IMR-90 (cell line): Measurements from ENCODE around the gene ACOXL. TPM values are rescaled to one million over a fixed set of nuclear protein-coding genes. Genes with fewer than 3 reads are reported as not detected.

ENCODE experiments used
- ATAC-seq: fragments of 200-7000 bp; cut with Tn5 transposase; 2 replicates; pipeline ENCODE4 v1.9.1; 2020; ENCODE audit warnings: low read depth, mild to moderate bottlenecking, moderate library complexity
- BruUV-seq: library from RNA; stranded (reverse); fragments of 400-500 nt; replicated peaks from 2 replicates; lab custom pipeline; 2021; lab: Mats Ljungman, UMichigan
- CTCF ChIA-PET: fragments of 300-600 bp; formaldehyde crosslinking; extraction: SDS; loops from one replicate; lab custom pipeline; 2021; ENCODE audit warnings: antibody characterized with exemption; lab: Yijun Ruan, JAX
- POLR2A ChIA-PET: fragments of 300-600 bp; sonication (Branson Sonifier 250); formaldehyde crosslinking; loops from one replicate; lab custom pipeline; 2022; ENCODE audit warnings: antibody characterized with exemption; ENCODE audit not compliant: unreplicated experiment; lab: Charles Lee
- DNase-seq: peaks from one replicate; pipeline ENCODE4 v3.0.0; 2013
- H2AFZ ChIP-seq: replicated peaks from 2 replicates; pipeline ENCODE3; 2013; ENCODE audit warnings: low read length, mild to moderate bottlenecking; ENCODE audit not compliant: poor library complexity
- H2AK5ac ChIP-seq: 2 replicates; pipeline ENCODE4 v1.6.1; 2013; ENCODE audit warnings: low read depth, low read length, inconsistent platforms
- H2AK9ac ChIP-seq: replicated peaks from 2 replicates; pipeline ENCODE3; 2013; ENCODE audit warnings: mild to moderate bottlenecking, low read depth, low read length, moderate library complexity; ENCODE audit not compliant: poor library complexity
- H2BK120ac ChIP-seq: 2 replicates; pipeline ENCODE4 v1.6.1; 2013; ENCODE audit warnings: low read depth, low read length, inconsistent platforms
- H2BK15ac ChIP-seq: 3 replicates; pipeline ENCODE4 v1.6.1; 2013; ENCODE audit warnings: low read depth, low read length, inconsistent platforms
- H2BK20ac ChIP-seq: 2 replicates; pipeline ENCODE4 v1.6.1; 2013; ENCODE audit warnings: low read depth, mild to moderate bottlenecking, inconsistent platforms, low read length, moderate library complexity
- H2BK5ac ChIP-seq: 2 replicates; pipeline ENCODE4 v1.6.1; 2013; ENCODE audit warnings: mild to moderate bottlenecking, low read depth, low read length, inconsistent platforms; ENCODE audit not compliant: poor library complexity, severe bottlenecking
- H3K14ac ChIP-seq: replicated peaks from 2 replicates; pipeline ENCODE4 v1.6.1; 2013; ENCODE audit warnings: low read depth, low read length, inconsistent platforms
- H3K18ac ChIP-seq: 2 replicates; pipeline ENCODE4 v1.6.1; 2013; ENCODE audit warnings: low read depth, low read length, control low read depth
- H3K23ac ChIP-seq: 2 replicates; pipeline ENCODE4 v1.6.1; 2013; ENCODE audit warnings: low read depth, low read length, inconsistent platforms
- H3K27ac ChIP-seq: 2 replicates; pipeline ENCODE4 v1.5.1; 2013; ENCODE audit warnings: mild to moderate bottlenecking, control low read depth, low read length; ENCODE audit not compliant: insufficient read depth
- H3K27me3 ChIP-seq: 2 replicates; pipeline ENCODE4 v1.6.1; 2013; ENCODE audit warnings: low read length; ENCODE audit not compliant: control insufficient read depth, insufficient read depth
- H3K36me3 ChIP-seq: 2 replicates; pipeline ENCODE4 v1.6.1; 2013; ENCODE audit warnings: low read length, mixed read lengths; ENCODE audit not compliant: control insufficient read depth, insufficient read depth
- H3K4ac ChIP-seq: 2 replicates; pipeline ENCODE4 v1.6.1; 2013; ENCODE audit warnings: low read depth, low read length, inconsistent platforms
- H3K4me1 ChIP-seq: 2 replicates; pipeline ENCODE4 v1.6.1; 2013; ENCODE audit warnings: low read length, mixed read lengths; ENCODE audit not compliant: control insufficient read depth, insufficient read depth
- H3K4me2 ChIP-seq: 2 replicates; pipeline ENCODE4 v1.6.1; 2013; ENCODE audit warnings: low read depth, mild to moderate bottlenecking, control low read depth, low read length, moderate library complexity
- H3K4me3 ChIP-seq: 2 replicates; pipeline ENCODE4 v1.5.1; 2013; ENCODE audit warnings: low read depth, mild to moderate bottlenecking, control low read depth, low read length, moderate library complexity; ENCODE audit not compliant: insufficient read depth
- H3K56ac ChIP-seq: 2 replicates; pipeline ENCODE4 v1.6.1; 2013; ENCODE audit warnings: low read length, inconsistent platforms; ENCODE audit not compliant: insufficient read depth; ENCODE audit errors: extremely low read depth
- H3K79me1 ChIP-seq, 2 experiments: 2 replicates each; pipeline ENCODE4 v1.6.1; 2013; ENCODE audit warnings: low read length in 2 of 2, inconsistent platforms in 1 of 2, low read depth in 1 of 2
- H3K9ac ChIP-seq: 2 replicates; pipeline ENCODE4 v1.6.1; 2013; ENCODE audit warnings: low read depth, low read length, control low read depth
- H3K9me1 ChIP-seq: 2 replicates; pipeline ENCODE4 v1.6.1; 2013; ENCODE audit warnings: low read length, inconsistent platforms; ENCODE audit not compliant: insufficient read depth
- H3K9me3 ChIP-seq: 2 replicates; pipeline ENCODE4 v1.6.1; 2013; ENCODE audit warnings: low read length; ENCODE audit not compliant: control insufficient read depth, insufficient read depth
- H4K20me1 ChIP-seq: 2 replicates; pipeline ENCODE4 v1.6.1; 2013; ENCODE audit warnings: low read length, inconsistent platforms; ENCODE audit not compliant: insufficient read depth
- H4K5ac ChIP-seq: 2 replicates; pipeline ENCODE4 v1.6.1; 2013; ENCODE audit warnings: mild to moderate bottlenecking, low read depth, low read length, control low read depth
- H4K8ac ChIP-seq, 2 experiments: 2 replicates each; pipeline ENCODE4 v1.6.1; 2013; ENCODE audit warnings: low read depth in 2 of 2, low read length in 2 of 2, control low read depth in 1 of 2, inconsistent platforms in 1 of 2
- H4K91ac ChIP-seq: 2 replicates; pipeline ENCODE4 v1.6.1; 2013; ENCODE audit warnings: low read depth, low read length, inconsistent platforms; ENCODE audit not compliant: insufficient read depth
- BHLHE40 ChIP-seq: fragments of 150-350 bp; IDR thresholded peaks from 2 replicates; pipeline ENCODE4 v1.6.1; 2016; ENCODE audit warnings: mild to moderate bottlenecking, low read depth, low read length
- CEBPB ChIP-seq: IDR thresholded peaks from 2 replicates; pipeline ENCODE4 v1.6.1; 2012; ENCODE audit warnings: low read depth, low read length, improper control_type of control experiment
- CHD1 ChIP-seq: IDR thresholded peaks from 2 replicates; pipeline ENCODE4 v1.6.1; 2012; ENCODE audit warnings: low read depth, low read length, improper control_type of control experiment
- CTCF ChIP-seq: conservative IDR thresholded peaks from 2 replicates; pipeline ENCODE4 v1.5.1; 2012; ENCODE audit warnings: mild to moderate bottlenecking, low read depth, low read length, improper control_type of control experiment
- ELK1 ChIP-seq: fragments of 150-350 bp; IDR thresholded peaks from 2 replicates; pipeline ENCODE4 v1.6.1; 2016; ENCODE audit warnings: low read depth, mild to moderate bottlenecking, low read length, moderate library complexity, borderline replicate concordance
- FOS ChIP-seq: fragments of 150-350 bp; IDR thresholded peaks from 2 replicates; pipeline ENCODE4 v1.6.1; 2016; ENCODE audit warnings: low read depth, low read length
- MAFK ChIP-seq: IDR thresholded peaks from 2 replicates; pipeline ENCODE4 v1.6.1; 2012; ENCODE audit warnings: low read depth, low read length, improper control_type of control experiment
- MAZ ChIP-seq: IDR thresholded peaks from 2 replicates; pipeline ENCODE4 v1.6.1; 2012; ENCODE audit warnings: low read depth, mild to moderate bottlenecking, low read length, improper control_type of control experiment, moderate library complexity, borderline replicate concordance
- MXI1 ChIP-seq: IDR thresholded peaks from 2 replicates; pipeline ENCODE4 v1.6.1; 2012; ENCODE audit warnings: low read depth, mild to moderate bottlenecking, low read length, moderate library complexity, borderline replicate concordance
- NFE2L2 ChIP-seq: fragments of 150-350 bp; IDR thresholded peaks from 2 replicates; pipeline ENCODE4 v1.6.1; 2016; ENCODE audit warnings: low read depth, mild to moderate bottlenecking, low read length
- POLR2A ChIP-seq: IDR thresholded peaks from 2 replicates; pipeline ENCODE4 v1.6.1; 2012; ENCODE audit warnings: mild to moderate bottlenecking, low read depth, low read length
- RAD21 ChIP-seq: IDR thresholded peaks from 2 replicates; pipeline ENCODE4 v1.6.1; 2012; ENCODE audit warnings: low read length, improper control_type of control experiment
- RCOR1 ChIP-seq: IDR thresholded peaks from 2 replicates; pipeline ENCODE4 v1.6.1; 2012; ENCODE audit warnings: mild to moderate bottlenecking, low read length, improper control_type of control experiment; ENCODE audit not compliant: insufficient replicate concordance
- RFX5 ChIP-seq: IDR thresholded peaks from 2 replicates; pipeline ENCODE4 v1.8.0; 2012; ENCODE audit warnings: low read depth, mild to moderate bottlenecking, low read length, moderate library complexity
- SMC3 ChIP-seq: fragments of 150-350 bp; IDR thresholded peaks from 2 replicates; pipeline ENCODE4 v1.6.1; 2016; ENCODE audit warnings: low read depth, mild to moderate bottlenecking, antibody characterized with exemption, low read length, moderate library complexity
- USF2 ChIP-seq: fragments of 150-350 bp; IDR thresholded peaks from 2 replicates; pipeline ENCODE4 v1.6.1; 2017; ENCODE audit warnings: mild to moderate bottlenecking, antibody characterized with exemption, low read length, low read depth
- WGBS, 2 experiments: methylation state at CpG; one replicate each; pipeline versions ENCODE4 v1.1.5 to v1.1.7; 2013; ENCODE audit warnings: missing lambda C conversion rate in 2 of 2; ENCODE audit not compliant: insufficient read length in 1 of 2; ENCODE audit errors: extremely low coverage in 2 of 2; 5-methylcytosine and 5-hydroxymethylcytosine counted together
- dilution Hi-C: fragments of 300-500 bp; cut with HindIII; formaldehyde crosslinking; loops from one replicate; pipeline ENCODE4 v1.14.3; 2018; ENCODE audit warnings: low sequenced_read_pairs; ENCODE audit not compliant: unreplicated experiment
- in situ Hi-C: fragments of 300-500 bp; cut with MboI; formaldehyde crosslinking; loops from 3 replicates; pipeline ENCODE4 v1.14.3; 2019; ENCODE audit warnings: low sequenced_read_pairs, inconsistent platforms, mixed read lengths
- intact Hi-C: fragments of 100-400 bp; cut with micrococcal nuclease; formaldehyde crosslinking; loops from 2 replicates; pipeline ENCODE4 v1.10.0; 2022
- polyA plus RNA-seq, 3 experiments: library from polyadenylated mRNA; depleted of rRNA; stranded (reverse); fragments of >200 nt; gene quantifications; 2 replicates each; pipeline ENCODE4 v1.2.3, GENCODE V29; 2012; ENCODE audit warnings: low replicate concordance in 1 of 3
- total RNA-seq: library from RNA; depleted of rRNA; stranded (reverse); fragments of >200 nt; gene quantifications from 2 replicates; pipeline ENCODE4 v1.2.3, GENCODE V29; 2012

ACOXL gene
- total and polyA plus RNA-seq, 2 of the 4 experiments (the other 2 are of a cell fraction) = not detected

GRCh38 chr2:110791435-110791834 is 59.1 kb downstream of the ACOXL start:
- Histone ChIP-seq H4K20me1 (no peaks in the 10 kb centered on the region; the same call in 1 of the 2 replicates), H2BK5ac (no peak overlapping the region), H3K9ac (no peak overlapping the region), H2AK5ac (no peak overlapping the region), H4K8ac (no peak overlapping the region), H2BK15ac (no peak overlapping the region), H3K4me3 (no peak overlapping the region), H2BK120ac (no peak overlapping the region), H3K18ac (no peak overlapping the region), H3K27ac (no peak overlapping the region), H3K9me3 (no peaks in the 10 kb centered on the region), H2BK20ac (no peak overlapping the region), H3K4ac (no peak overlapping the region), H3K9me1 (no peaks in the 10 kb centered on the region), H3K4me1 (no peaks in the 10 kb centered on the region), H3K79me1 (no peaks in the 10 kb centered on the region), H3K4me2 (no peak overlapping the region), H3K23ac (no peak overlapping the region), H4K5ac (no peak overlapping the region), H2AK9ac (no peak overlapping the region), H3K27me3 (peaks cover 22% of the 10 kb centered on the region), H2AFZ (no peak overlapping the region), H4K91ac (no peak overlapping the region), H3K36me3 (no peaks in the 10 kb centered on the region), H3K56ac (no peak overlapping the region), H3K14ac (no peak overlapping the region)
- intact Hi-C loops (no loop called here), in situ Hi-C loops (no loop called here), dilution Hi-C loops (no loop called here)
- no TSS peak for BruUV-seq
- TF ChIP-seq CTCF (no peak), POLR2A (no peak), CHD1 (no peak), ELK1 (no peak), BHLHE40 (no peak), RAD21 (no peak), MAZ (no peak), MAFK (no peak), MXI1 (no peak), FOS (no peak), SMC3 (no peak), RCOR1 (no peak), RFX5 (no peak), NFE2L2 (no peak), CEBPB (no peak), USF2 (no peak)
- no CpG with 5 or more reads among the region's 4 CpGs for WGBS, 2 experiments
- no peak for DNase-seq
- ChIA-PET CTCF (interaction anchor here (0.6 kb wide), 1 partner anchor 1971 kb away, joined by 3 read pairs; no protein-coding TSS in a partner anchor), POLR2A (no interaction called here)
- no peak for ATAC-seq
